ENCODE measurements around the gene TPP2.

GRCh38 chr13:102567857-102568256, 28.9 kb upstream of the TPP2 start:
- TF ChIP-seq CTCF (IDR thresholded peaks at IDR 0.05; ENCODE audit: insufficient read depth, low read depth, low read length) = no peak
- no peak for TF ChIP-seq EZH2 (IDR thresholded peaks at IDR 0.05; ENCODE audit: insufficient read depth, low read length)

Measured in astrocyte (in vitro differentiated cells and primary cell).